ENCODE results near the gene PPM1M. TPM values are rescaled to one million over a fixed set of nuclear protein-coding genes. Genes with fewer than 3 reads are reported as not detected.

PPM1M gene, protein sequence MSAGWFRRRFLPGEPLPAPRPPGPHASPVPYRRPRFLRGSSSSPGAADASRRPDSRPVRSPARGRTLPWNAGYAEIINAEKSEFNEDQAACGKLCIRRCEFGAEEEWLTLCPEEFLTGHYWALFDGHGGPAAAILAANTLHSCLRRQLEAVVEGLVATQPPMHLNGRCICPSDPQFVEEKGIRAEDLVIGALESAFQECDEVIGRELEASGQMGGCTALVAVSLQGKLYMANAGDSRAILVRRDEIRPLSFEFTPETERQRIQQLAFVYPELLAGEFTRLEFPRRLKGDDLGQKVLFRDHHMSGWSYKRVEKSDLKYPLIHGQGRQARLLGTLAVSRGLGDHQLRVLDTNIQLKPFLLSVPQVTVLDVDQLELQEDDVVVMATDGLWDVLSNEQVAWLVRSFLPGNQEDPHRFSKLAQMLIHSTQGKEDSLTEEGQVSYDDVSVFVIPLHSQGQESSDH
- 10 to 100 TPM; 55.8 to 81.0 (median 74.5) TPM for total RNA-seq
- polyA plus RNA-seq: 100 to 1,000 TPM in 1 of 2 donors, 10 to 100 TPM in 1; 68.8 to 135 TPM
- 72.0 reads per million, percentile 78 among the genes with 10 or more reads in this experiment for total RNA-seq

DNA sequence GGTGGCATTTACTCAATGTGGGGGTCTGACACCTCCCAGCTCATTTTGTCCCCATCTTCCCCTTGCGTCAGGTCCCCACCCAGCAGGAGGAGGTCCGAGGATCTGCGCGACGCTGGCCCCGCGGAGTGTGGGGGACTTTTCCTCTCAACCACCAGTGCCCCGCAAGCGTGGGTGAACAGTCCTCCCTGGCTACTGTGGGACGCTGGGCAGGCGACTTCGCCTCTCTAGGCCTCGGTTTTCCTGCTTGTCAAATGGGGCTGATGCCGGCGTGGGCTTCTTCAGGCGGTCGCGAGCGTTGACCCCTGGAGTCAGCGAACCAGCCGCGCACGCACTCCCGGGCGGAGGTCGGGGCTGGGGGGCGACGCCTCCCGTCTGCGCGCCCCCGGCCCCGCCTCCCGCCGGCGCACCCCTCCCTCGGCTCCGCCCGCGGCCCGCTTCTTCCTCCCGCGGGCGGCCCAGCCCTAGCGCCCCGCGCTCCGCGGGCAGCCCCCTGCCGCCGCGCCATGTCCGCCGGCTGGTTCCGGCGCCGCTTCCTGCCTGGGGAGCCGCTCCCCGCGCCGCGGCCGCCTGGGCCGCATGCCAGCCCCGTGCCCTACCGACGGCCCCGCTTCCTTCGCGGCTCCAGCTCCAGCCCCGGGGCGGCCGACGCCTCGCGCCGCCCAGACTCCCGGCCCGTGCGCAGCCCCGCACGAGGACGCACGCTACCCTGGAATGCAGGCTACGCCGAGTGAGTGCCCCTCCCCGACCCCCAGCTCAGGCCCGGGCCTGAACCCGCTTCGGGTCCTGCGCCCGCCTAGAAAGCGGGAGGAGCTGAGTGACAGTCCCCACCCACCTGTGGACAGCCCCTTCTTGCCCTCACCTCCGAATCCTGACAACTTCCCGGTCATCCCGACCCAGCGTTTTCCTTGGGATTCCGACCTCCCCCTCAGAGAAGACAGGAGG, at the start of gene PPM1M:
Gene PPM1M, plus strand, starts transcription at position 438 of the 942 bp plus-strand sequence. Its CDS starts 66 bp downstream, at position 504.
- Histone ChIP-seq H3K4me3 (ENCODE audit: low read length) (peak within 1 kb of the TSS; percentile 79), H3K27me3 (ENCODE audit: control insufficient read depth in 2 of 2, insufficient read depth in 2 of 2, low read length in 2 of 2) (no peaks in the 10 kb centered on the region), H3K36me3 (ENCODE audit: control insufficient read depth in 2 of 3, insufficient read depth in 3 of 3, low read length in 3 of 3) (peaks cover 0 to 27% (median 0%) of the 10 kb centered on the region in 3 experiments), H3K9me3 (ENCODE audit: control insufficient read depth in 2 of 3, low read length in 3 of 3) (no peaks in the 10 kb centered on the region), H3K27ac (ENCODE audit: low read depth, low read length) (peak within 1 kb of the TSS; percentile 91), H3K4me1 (ENCODE audit: control insufficient read depth in 2 of 2, insufficient read depth in 2 of 2, low read length in 2 of 2) (peaks cover 48 to 81% of the 10 kb centered on the region in 2 donors)
- H3K9me3 Mint-ChIP-seq: peaks cover 0 to 12% (median 0%) of the 10 kb centered on the region in 11 donors
- CTCF ChIA-PET: interaction anchor here (0.5 to 1.8 kb wide), 8 partner anchors 9 to 37 kb away, joined by 3 to 9 read pairs (median 3); partner anchors contain the start of genes TLR9 and WDR82
- H3K27me3 Mint-ChIP-seq: no peaks in the 10 kb centered on the region
- peaks cover 36 to 91% (median 84%) of the 10 kb centered on the region in 7 donors for H3K4me1 Mint-ChIP-seq
- peak within 1 kb of the TSS; percentile 83 to 91 (median 87) for H3K4me3 Mint-ChIP-seq
- peak within 1 kb of the TSS; percentile 83 to 99 (median 95) for H3K27ac Mint-ChIP-seq
- intact Hi-C loops (cut with micrococcal nuclease): loop anchor here (1.0 kb wide), 1 partner anchor 8 kb away; no protein-coding TSS in a partner anchor
- ATAC-seq: peak; percentile 72
- DNase-seq: peak; percentile 57 to 77 (median 73)
- peaks cover 0 to 36% (median 11%) of the 10 kb centered on the region in 5 donors for H3K36me3 Mint-ChIP-seq
- POLR2A ChIA-PET: interaction anchor here (0.5 to 46.3 kb wide), 12 partner anchors 8 to 94 kb away, joined by 3 to 1418 read pairs (median 8); partner anchors contain the start of genes GLYCTK and WDR82

DNA sequence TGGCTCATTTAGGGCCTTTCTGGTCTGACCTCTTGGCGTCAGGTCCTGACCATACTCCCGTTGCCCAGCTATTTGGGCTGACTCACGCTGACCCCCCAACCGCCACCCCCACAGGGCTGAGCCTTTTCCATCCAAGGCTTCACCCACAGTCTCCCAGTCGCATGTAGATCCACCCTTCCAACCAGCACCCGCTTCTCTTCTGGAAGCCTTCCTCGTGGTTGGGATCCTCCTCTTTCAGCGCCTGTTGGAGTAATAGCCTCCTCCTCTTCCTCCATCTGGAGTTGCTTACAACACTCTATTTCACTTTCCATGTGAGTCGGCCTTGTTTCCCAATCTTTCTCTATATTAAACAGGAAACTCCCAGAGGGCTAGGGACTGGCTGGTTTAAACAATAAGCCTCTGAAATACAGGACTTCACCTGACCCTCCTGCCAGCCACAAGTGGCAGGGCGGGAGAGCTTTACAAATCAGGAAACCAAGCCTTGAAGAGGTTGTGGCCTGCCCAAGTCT, 49.7 kb upstream of the PPM1M start:
- peaks cover 23 to 25% of the 10 kb centered on the region in 2 donors for H3K4me1 ChIP-seq (ENCODE audit: control insufficient read depth in 2 of 2, insufficient read depth in 2 of 2, low read length in 2 of 2)
- Mint-ChIP-seq H3K27me3 (peaks cover 0 to 2% (median 0%) of the 10 kb centered on the region in 5 donors), H3K9me3 (no peaks in the 10 kb centered on the region), H3K36me3 (peaks cover 0 to 17% (median 1%) of the 10 kb centered on the region in 5 donors), H3K4me3 (no peak overlapping the region), H3K27ac (peak overlapping the region in 3 of 9 donors; percentile 25 to 88 (median 58)), H3K4me1 (peaks cover 18 to 39% (median 35%) of the 10 kb centered on the region in 7 donors)
- no peaks in the 10 kb centered on the region for H3K9me3 ChIP-seq (ENCODE audit: control insufficient read depth in 2 of 3, low read length in 3 of 3)
- ChIA-PET POLR2A (interaction anchor here (0.7 to 1.3 kb wide), 3 partner anchors 8 to 44 kb away, joined by 3 to 4 read pairs (median 3); no protein-coding TSS in a partner anchor), CTCF (interaction anchor here (1.1 kb wide), 1 partner anchor 21 kb away, joined by 3 read pairs; no protein-coding TSS in a partner anchor)
- no peak overlapping the region for H3K4me3 ChIP-seq (ENCODE audit: low read length)
- DNase-seq: no peak
- peaks cover 0 to 6% (median 0%) of the 10 kb centered on the region in 3 experiments for H3K36me3 ChIP-seq (ENCODE audit: control insufficient read depth in 2 of 3, insufficient read depth in 3 of 3, low read length in 3 of 3)
- H3K27me3 ChIP-seq (ENCODE audit: control insufficient read depth in 2 of 2, insufficient read depth in 2 of 2, low read length in 2 of 2): no peaks in the 10 kb centered on the region
- ATAC-seq: no peak
- intact Hi-C loops (cut with micrococcal nuclease): loop anchor here (5.0 kb wide), 4 partner anchors 139 to 219 kb away; partner anchors contain the start of genes ABHD14A (in 1 of the 2), DUSP7 (in 1 of the 2) and RPL29 (in 1 of the 2)
- H3K27ac ChIP-seq (ENCODE audit: low read depth, low read length): no peak overlapping the region

DNA sequence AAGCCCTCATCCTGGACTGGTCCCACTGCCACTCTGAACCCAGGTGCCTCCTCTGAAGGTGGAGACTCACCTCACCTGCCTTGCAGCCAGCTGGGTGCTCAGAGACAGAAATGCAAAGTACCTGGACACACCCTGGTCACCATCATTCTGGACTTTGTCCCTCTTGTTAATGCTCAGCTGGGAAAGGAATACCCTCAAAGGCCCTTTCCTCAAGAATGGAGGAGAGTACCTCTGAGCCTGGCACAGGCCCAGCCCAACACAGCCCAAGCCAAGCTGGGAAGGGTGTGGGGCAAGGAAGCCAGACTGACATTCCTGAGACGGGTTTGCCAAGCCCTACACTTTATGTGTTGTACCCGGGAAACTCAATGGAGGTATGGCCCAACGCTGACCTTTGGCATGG, 48.6 kb upstream of the PPM1M start:
- peak overlapping the region in 7 of 9 donors; percentile 60 to 95 (median 93) for H3K27ac Mint-ChIP-seq
- no peaks in the 10 kb centered on the region for H3K9me3 ChIP-seq (ENCODE audit: control insufficient read depth in 2 of 3, low read length in 3 of 3)
- peaks cover 0 to 2% (median 0%) of the 10 kb centered on the region in 5 donors for H3K27me3 Mint-ChIP-seq
- H3K27me3 ChIP-seq (ENCODE audit: control insufficient read depth in 2 of 2, insufficient read depth in 2 of 2, low read length in 2 of 2): no peaks in the 10 kb centered on the region
- no peaks in the 10 kb centered on the region for H3K9me3 Mint-ChIP-seq
- no peak overlapping the region for H3K4me3 ChIP-seq (ENCODE audit: low read length)
- peaks cover 25 to 30% of the 10 kb centered on the region in 2 donors for H3K4me1 ChIP-seq (ENCODE audit: control insufficient read depth in 2 of 2, insufficient read depth in 2 of 2, low read length in 2 of 2)
- intact Hi-C loops (cut with micrococcal nuclease): loop anchor here (5.0 kb wide), 4 partner anchors 140 to 220 kb away; partner anchors contain the start of genes ABHD14A (in 1 of the 2), DUSP7 (in 1 of the 2) and RPL29 (in 1 of the 2)
- H3K36me3 Mint-ChIP-seq: peaks cover 0 to 24% (median 8%) of the 10 kb centered on the region in 5 donors
- peak overlapping the region; percentile 94 for H3K27ac ChIP-seq (ENCODE audit: low read depth, low read length)
- H3K4me1 Mint-ChIP-seq: peaks cover 28 to 50% (median 46%) of the 10 kb centered on the region in 7 donors
- H3K4me3 Mint-ChIP-seq: peak overlapping the region in 5 of 10 donors; percentile 85 to 98 (median 96)
- CTCF ChIA-PET: interaction anchor here (1.1 to 1.4 kb wide), 3 partner anchors 20 to 215 kb away, joined by 3 to 5 read pairs (median 4); no protein-coding TSS in a partner anchor
- POLR2A ChIA-PET: interaction anchor here (0.7 to 1.7 kb wide), 11 partner anchors 20 to 222 kb away, joined by 3 to 8 read pairs (median 3); partner anchors contain the start of genes ABHD14A, DUSP7 and POC1A
- DNase-seq: no peak
- ATAC-seq: no peak
- H3K36me3 ChIP-seq (ENCODE audit: control insufficient read depth in 2 of 3, insufficient read depth in 3 of 3, low read length in 3 of 3): peaks cover 0 to 12% (median 0%) of the 10 kb centered on the region in 3 experiments

DNA sequence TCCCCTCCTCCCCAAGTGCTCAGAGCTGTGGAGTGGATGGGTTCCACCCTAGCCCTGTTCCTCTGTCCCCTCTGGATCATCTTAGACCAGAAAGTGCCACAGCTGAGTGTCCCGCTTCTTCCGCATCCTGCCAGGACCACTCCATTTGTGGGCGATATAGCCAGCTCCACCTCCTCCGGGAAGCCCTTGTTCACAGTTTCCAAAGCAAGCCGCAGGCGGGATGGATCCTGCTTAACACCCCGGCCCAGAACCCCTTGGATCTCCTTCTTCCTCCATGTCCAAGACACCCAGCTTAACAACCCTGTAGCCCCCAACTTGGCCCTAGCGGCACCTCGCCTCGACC, 48.1 kb upstream of the PPM1M start:
- peaks cover 25 to 30% of the 10 kb centered on the region in 2 donors for H3K4me1 ChIP-seq (ENCODE audit: control insufficient read depth in 2 of 2, insufficient read depth in 2 of 2, low read length in 2 of 2)
- CTCF ChIA-PET: interaction anchor here (1.2 to 1.4 kb wide), 2 partner anchors 23 to 215 kb away, joined by 4 to 5 read pairs; no protein-coding TSS in a partner anchor

More for the DNA sequence above, 48.1 kb upstream of the PPM1M start:
- intact Hi-C loops (cut with micrococcal nuclease): loop anchor here (5.0 kb wide), 4 partner anchors 140 to 220 kb away; partner anchors contain the start of genes ABHD14A (in 1 of the 2), DUSP7 (in 1 of the 2) and RPL29 (in 1 of the 2)
- Mint-ChIP-seq H3K27me3 (peaks cover 0 to 1% (median 0%) of the 10 kb centered on the region in 5 donors), H3K4me1 (peaks cover 30 to 53% (median 48%) of the 10 kb centered on the region in 7 donors), H3K36me3 (peaks cover 0 to 25% (median 10%) of the 10 kb centered on the region in 5 donors), H3K27ac (peak overlapping the region; percentile 72 to 95 (median 93)), H3K9me3 (no peaks in the 10 kb centered on the region), H3K4me3 (peak overlapping the region; percentile 85 to 98 (median 96))
- H3K9me3 ChIP-seq (ENCODE audit: control insufficient read depth in 2 of 3, low read length in 3 of 3): no peaks in the 10 kb centered on the region
- POLR2A ChIA-PET: interaction anchor here (0.7 to 1.7 kb wide), 9 partner anchors 19 to 223 kb away, joined by 3 to 8 read pairs (median 3); partner anchors contain the start of genes ABHD14A, DUSP7 and POC1A
- H3K4me3 ChIP-seq (ENCODE audit: low read length): peak overlapping the region; percentile 80
- no peak for ATAC-seq
- H3K27ac ChIP-seq (ENCODE audit: low read depth, low read length): peak overlapping the region; percentile 94
- H3K27me3 ChIP-seq (ENCODE audit: control insufficient read depth in 2 of 2, insufficient read depth in 2 of 2, low read length in 2 of 2): no peaks in the 10 kb centered on the region
- DNase-seq: no peak
- H3K36me3 ChIP-seq (ENCODE audit: control insufficient read depth in 2 of 3, insufficient read depth in 3 of 3, low read length in 3 of 3): peaks cover 0 to 17% (median 0%) of the 10 kb centered on the region in 3 experiments
